GM23248 (cell line): ENCODE measurements around the gene NISCH.

Experiments
- EZH2 ChIP-seq: fragments of 200-600 bp; sonication (generic); IDR thresholded peaks from 2 replicates; pipeline ENCODE4 v1.6.1; 2018; ENCODE audit warnings: antibody characterized with exemption, mild to moderate bottlenecking; ENCODE audit not compliant: insufficient read depth, poor library complexity, severe bottlenecking
- EZH2phosphoT487 ChIP-seq: fragments of 200-600 bp; sonication (generic); IDR thresholded peaks from 2 replicates; pipeline ENCODE4 v1.6.1; 2018; ENCODE audit warnings: antibody characterized with exemption, moderate library complexity, mild to moderate bottlenecking, low read depth; ENCODE audit not compliant: insufficient read depth

GRCh38 chr3:52454250-52454937, 1.0 kb upstream of the NISCH start:
- TF ChIP-seq EZH2 (no peak), EZH2phosphoT487 (no peak)
